ENCODE measurements around the gene TNFSF13B.

The TNFSF13B gene

GRCh38 chr13:108357228-108357627, 87.7 kb downstream of the TNFSF13B start:
- Histone ChIP-seq H3K36me3 (ENCODE audit: control insufficient read depth, insufficient read depth, low read length) (no peaks in the 10 kb centered on the region), H3K9me3 (ENCODE audit: control insufficient read depth, insufficient read depth, low read length) (no peaks in the 10 kb centered on the region), H3K4me1 (ENCODE audit: control insufficient read depth, insufficient read depth, low read length) (no peaks in the 10 kb centered on the region), H3K9ac (ENCODE audit: low read depth, low read length) (no peak overlapping the region), H3K4me3 (ENCODE audit: low read depth, low read length) (no peak overlapping the region), H3K27me3 (ENCODE audit: control insufficient read depth, insufficient read depth, low read length) (no peaks in the 10 kb centered on the region)
